ENCODE results near the gene TARBP1.

Gene TARBP1

GRCh38 chr1:234433563-234434285, 45.3 kb downstream of the TARBP1 start:
- H3K4me2 ChIP-seq (ENCODE audit: low read length): no peak overlapping the region
- H3F3A ChIP-seq (ENCODE audit: insufficient read depth, low read length): no peaks in the 10 kb centered on the region
- TF ChIP-seq EZH2 (IDR thresholded peaks at IDR 0.05; ENCODE audit: borderline replicate concordance, low read length): no peak
- no peak for TF ChIP-seq CTCF (IDR thresholded peaks at IDR 0.05; ENCODE audit: low read length)
- H3K27ac ChIP-seq (ENCODE audit: low read depth, low read length, poor library complexity, severe bottlenecking): no peak overlapping the region
- no peaks in the 10 kb centered on the region for H4K20me1 ChIP-seq (ENCODE audit: insufficient read depth, low read length)
- no peak overlapping the region for H2AFZ ChIP-seq (ENCODE audit: low read length)
- no peaks in the 10 kb centered on the region for H3K9me2 ChIP-seq (ENCODE audit: low read depth, low read length)
- no peaks in the 10 kb centered on the region for H3K27me3 ChIP-seq (ENCODE audit: insufficient read depth, low read length)
- no peak overlapping the region for H3K4me3 ChIP-seq (ENCODE audit: low read depth, low read length, poor library complexity, severe bottlenecking)
- H3K36me3 ChIP-seq (ENCODE audit: insufficient read depth, low read length): peaks cover 53% of the 10 kb centered on the region
- H3K9me3 ChIP-seq (ENCODE audit: low read length): no peaks in the 10 kb centered on the region
- H3K9ac ChIP-seq (ENCODE audit: low read length): no peak overlapping the region
- H3K4me1 ChIP-seq (ENCODE audit: insufficient read depth, low read length, severe bottlenecking): no peaks in the 10 kb centered on the region
- no peaks in the 10 kb centered on the region for H3K79me2 ChIP-seq (ENCODE audit: insufficient read depth, low read length)

DNA sequence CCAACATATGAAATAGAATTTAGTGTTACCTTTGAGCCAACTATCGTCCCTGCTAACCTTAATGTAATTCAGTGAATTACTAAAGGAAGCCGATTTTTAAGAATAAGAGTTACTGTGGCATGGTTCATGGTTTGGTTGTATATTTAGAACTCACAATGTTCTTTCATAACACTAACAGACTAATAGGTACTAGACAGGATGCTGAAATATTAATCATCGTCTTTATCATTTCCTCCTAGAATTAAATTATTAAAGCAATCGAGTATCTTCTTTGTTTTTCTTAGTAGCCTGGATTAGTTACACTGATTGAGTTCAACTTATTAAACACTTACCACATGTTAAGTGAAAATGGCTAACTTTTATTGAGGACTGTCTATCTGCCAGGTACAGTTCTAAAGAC, 47.7 kb downstream of the TARBP1 start:
- Histone ChIP-seq H2AFZ (ENCODE audit: low read length) (no peak overlapping the region), H3F3A (ENCODE audit: insufficient read depth, low read length) (no peaks in the 10 kb centered on the region), H3K9me3 (ENCODE audit: low read length) (no peaks in the 10 kb centered on the region), H3K79me2 (ENCODE audit: insufficient read depth, low read length) (no peaks in the 10 kb centered on the region), H3K4me1 (ENCODE audit: insufficient read depth, low read length, severe bottlenecking) (no peaks in the 10 kb centered on the region), H4K20me1 (ENCODE audit: insufficient read depth, low read length) (no peaks in the 10 kb centered on the region), H3K27me3 (ENCODE audit: insufficient read depth, low read length) (no peaks in the 10 kb centered on the region), H3K4me2 (ENCODE audit: low read length) (no peak overlapping the region), H3K9me2 (ENCODE audit: low read depth, low read length) (no peaks in the 10 kb centered on the region), H3K9ac (ENCODE audit: low read length) (no peak overlapping the region), H3K4me3 (ENCODE audit: low read depth, low read length, poor library complexity, severe bottlenecking) (no peak overlapping the region), H3K36me3 (ENCODE audit: insufficient read depth, low read length) (peaks cover 55% of the 10 kb centered on the region), H3K27ac (ENCODE audit: low read depth, low read length, poor library complexity, severe bottlenecking) (no peak overlapping the region)
- no peak for TF ChIP-seq CTCF (IDR thresholded peaks at IDR 0.05; ENCODE audit: low read length)
- TF ChIP-seq EZH2 (IDR thresholded peaks at IDR 0.05; ENCODE audit: borderline replicate concordance, low read length): no peak

DNA sequence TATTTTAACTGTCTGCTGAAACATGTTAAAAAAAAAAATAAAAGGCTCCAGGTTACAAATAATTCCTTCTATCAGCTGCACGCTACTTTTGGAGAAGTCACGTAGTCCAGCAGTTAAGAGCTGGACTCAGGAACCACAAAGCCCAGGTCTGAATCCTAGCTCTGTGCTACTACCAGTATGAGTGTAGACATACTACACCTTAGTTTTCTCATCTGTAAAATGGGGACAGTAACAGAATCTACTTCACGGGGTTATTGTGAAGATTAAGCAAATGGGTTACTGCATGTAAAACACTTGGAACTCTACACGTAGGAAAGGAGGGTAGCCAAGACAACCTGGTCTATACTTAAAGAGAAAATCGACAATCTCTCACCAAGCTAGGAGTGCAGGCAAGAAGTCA, 48.3 kb downstream of the TARBP1 start:
- H3K27ac ChIP-seq (ENCODE audit: low read depth, low read length, poor library complexity, severe bottlenecking): no peak overlapping the region
- no peak overlapping the region for H3K4me3 ChIP-seq (ENCODE audit: low read depth, low read length, poor library complexity, severe bottlenecking)
- H3K9me3 ChIP-seq (ENCODE audit: low read length): no peaks in the 10 kb centered on the region
- no peaks in the 10 kb centered on the region for H3K9me2 ChIP-seq (ENCODE audit: low read depth, low read length)
- H3K4me1 ChIP-seq (ENCODE audit: insufficient read depth, low read length, severe bottlenecking): no peaks in the 10 kb centered on the region
- peaks cover 55% of the 10 kb centered on the region for H3K36me3 ChIP-seq (ENCODE audit: insufficient read depth, low read length)
- H3K4me2 ChIP-seq (ENCODE audit: low read length): no peak overlapping the region
- no peaks in the 10 kb centered on the region for H3K27me3 ChIP-seq (ENCODE audit: insufficient read depth, low read length)
- H3K9ac ChIP-seq (ENCODE audit: low read length): no peak overlapping the region
- H3K79me2 ChIP-seq (ENCODE audit: insufficient read depth, low read length): no peaks in the 10 kb centered on the region
- TF ChIP-seq EZH2 (IDR thresholded peaks at IDR 0.05; ENCODE audit: borderline replicate concordance, low read length) (no peak), CTCF (IDR thresholded peaks at IDR 0.05; ENCODE audit: low read length) (no peak)
- H2AFZ ChIP-seq (ENCODE audit: low read length): no peak overlapping the region
- H3F3A ChIP-seq (ENCODE audit: insufficient read depth, low read length): no peaks in the 10 kb centered on the region
- H4K20me1 ChIP-seq (ENCODE audit: insufficient read depth, low read length): no peaks in the 10 kb centered on the region
